GM18868 (cell line): ENCODE data around the gene UFM1.
"Not testable (repeated sequence)": the region's sequence is repeated elsewhere in the genome, so short reads cannot be mapped to it uniquely, and the experiment has no call there.

Experiments used
- ATAC-seq: cut with Tn5 transposase; IDR thresholded peaks from one replicate; pipeline ENCODE4 v1.9.1; 2021; ENCODE audit warnings: mild to moderate bottlenecking, moderate library complexity; ENCODE audit not compliant: unreplicated experiment

UFM1 gene

GRCh38 chr13:38363746-38364145, 14.1 kb downstream of the UFM1 start:
- not testable (repeated sequence) for ATAC-seq

GRCh38 chr13:38365661-38366060, 16.0 kb downstream of the UFM1 start:
- no peak for ATAC-seq

GRCh38 chr13:38366954-38367645, 17.4 kb downstream of the UFM1 start:
- ATAC-seq = peak; percentile 57

- ATAC-seq = no peak
Measured at GRCh38 chr13:38369058-38369457, 19.4 kb downstream of the UFM1 start.

GRCh38 chr13:38370096-38370495, 20.4 kb downstream of the UFM1 start:
- ATAC-seq = not testable (repeated sequence)

GRCh38 chr13:38372820-38373383, 23.3 kb downstream of the UFM1 start:
- no peak for ATAC-seq

- ATAC-seq = no peak
Measured at GRCh38 chr13:38376546-38376945, 26.9 kb downstream of the UFM1 start.

GRCh38 chr13:38381890-38382289, 32.2 kb downstream of the UFM1 start:
- ATAC-seq = no peak

GRCh38 chr13:38382946-38383345, 33.3 kb downstream of the UFM1 start:
- ATAC-seq = no peak

- ATAC-seq = no peak
Measured at GRCh38 chr13:38384171-38384570, 34.5 kb downstream of the UFM1 start.

- no peak for ATAC-seq
Measured at GRCh38 chr13:38385153-38385891, 35.7 kb downstream of the UFM1 start.

GRCh38 chr13:38386421-38386820, 36.8 kb downstream of the UFM1 start:
- ATAC-seq = no peak

- ATAC-seq = no peak
Measured at GRCh38 chr13:38391341-38391740, 41.7 kb downstream of the UFM1 start.

- no peak for ATAC-seq
Measured at GRCh38 chr13:38394777-38395496, 45.3 kb downstream of the UFM1 start.

- no peak for ATAC-seq
Measured at GRCh38 chr13:38395497-38395788, 45.8 kb downstream of the UFM1 start.

- peak; percentile 32 for ATAC-seq
Measured at GRCh38 chr13:38398711-38399493, 49.3 kb downstream of the UFM1 start.

GRCh38 chr13:38399535-38399934, 49.9 kb downstream of the UFM1 start:
- no peak for ATAC-seq

GRCh38 chr13:38401276-38401675, 51.6 kb downstream of the UFM1 start:
- ATAC-seq = no peak

GRCh38 chr13:38405216-38405615, 55.6 kb downstream of the UFM1 start:
- ATAC-seq = no peak

- ATAC-seq = no peak
Measured at GRCh38 chr13:38409771-38410170, 60.1 kb downstream of the UFM1 start.

- no peak for ATAC-seq
Measured at GRCh38 chr13:38412266-38412665, 62.6 kb downstream of the UFM1 start.
